K562 (cell line): ENCODE results near the gene ASB10. TPM values are rescaled to one million over a fixed set of nuclear protein-coding genes. Genes with fewer than 3 reads are reported as not detected.

ENCODE experiments used
- CBFA2T2 ChIP-seq: fragments of 450-650 bp; conservative IDR thresholded peaks from 2 replicates; pipeline ENCODE4 v1.6.1; 2017; ENCODE audit warnings: mild to moderate bottlenecking
- CREBBP ChIP-seq: IDR thresholded peaks from one replicate; pipeline ENCODE4 v1.6.1; 2012; ENCODE audit warnings: low read depth, mild to moderate bottlenecking, control low read depth, inconsistent platforms, low read length
- EP400 ChIP-seq: fragments of 450-650 bp; IDR thresholded peaks from 2 replicates; pipeline ENCODE4 v1.6.1; 2017; ENCODE audit warnings: antibody characterized with exemption, mild to moderate bottlenecking, moderate library complexity
- EWSR1 ChIP-seq: fragments of 450-650 bp; IDR thresholded peaks from 2 replicates; pipeline ENCODE4 v1.6.1; 2018; ENCODE audit warnings: borderline replicate concordance, mild to moderate bottlenecking, low read depth, moderate library complexity; ENCODE audit not compliant: partially characterized antibody
- HMGN3 ChIP-seq: IDR thresholded peaks from 2 replicates; pipeline ENCODE4 v1.6.1; 2011; ENCODE audit warnings: borderline replicate concordance, low read depth, mild to moderate bottlenecking, mixed read lengths, low read length; ENCODE audit not compliant: insufficient read length; ENCODE audit errors: extremely low read depth
- PCBP1 ChIP-seq: fragments of 200-400 bp; formaldehyde crosslinking; IDR thresholded peaks from 2 replicates; pipeline ENCODE4 v1.6.1; 2018; ENCODE audit warnings: mild to moderate bottlenecking, low read depth, low read length; ENCODE audit not compliant: poor library complexity, severe bottlenecking
- RBM25 ChIP-seq: fragments of 200-400 bp; formaldehyde crosslinking; IDR thresholded peaks from 2 replicates; pipeline ENCODE4 v1.6.1; 2018; ENCODE audit warnings: low read length, low read depth, moderate library complexity; ENCODE audit not compliant: severe bottlenecking
- SRSF3 ChIP-seq: fragments of 200-400 bp; formaldehyde crosslinking; IDR thresholded peaks from 2 replicates; pipeline ENCODE4 v1.6.1; 2016; ENCODE audit warnings: mild to moderate bottlenecking, low read length, moderate library complexity; ENCODE audit not compliant: insufficient read depth
- SRSF9 ChIP-seq: fragments of 200-400 bp; formaldehyde crosslinking; IDR thresholded peaks from 2 replicates; pipeline ENCODE4 v1.6.1; 2017; ENCODE audit warnings: low read depth, low read length, borderline replicate concordance
- ZFX ChIP-seq: sonication (generic); formaldehyde crosslinking; IDR thresholded peaks from 2 replicates; pipeline ENCODE4 v1.8.0; 2022; ENCODE audit warnings: mild to moderate bottlenecking, missing genetic modification reagents, moderate library complexity
- ZNF224 ChIP-seq: sonication (generic); formaldehyde crosslinking; IDR thresholded peaks from 2 replicates; pipeline ENCODE4 v1.8.0; 2022; ENCODE audit warnings: mild to moderate bottlenecking, missing genetic modification reagents
- ZNF253 ChIP-seq: fragments of 250-450 bp; sonication (Bioruptor Pico); conservative IDR thresholded peaks from 2 replicates; pipeline ENCODE4 v1.6.1; 2021; ENCODE audit warnings: mild to moderate bottlenecking
- ZNF696 ChIP-seq: fragments of 250-450 bp; sonication (Bioruptor Pico); conservative IDR thresholded peaks from 2 replicates; pipeline ENCODE4 v1.4.0; 2020; ENCODE audit warnings: mild to moderate bottlenecking, moderate library complexity
- polyA plus RNA-seq, 8 experiments: library from polyadenylated mRNA; depleted of rRNA in 4 of 8; stranded (reverse) in 5 of 8; unstranded in 3 of 8; fragments of >200 nt; fragmentation: Nextera tagmentation in 2 of 8; fragmentation: Illumina TruSeq in 1 of 8; extraction: Ambion mirVana in 2 of 8; extraction: Trizol in 1 of 8; gene quantifications; 2 replicates each; pipeline versions ENCODE4 v1.2.1 to v1.2.3, GENCODE V29; 2011 to 2014; ENCODE audit warnings: inconsistent platforms in 1 of 8, missing spikeins in 1 of 8
- total RNA-seq, 7 experiments: library from RNA; depleted of rRNA in 6 of 7; stranded (reverse); fragments of >200 nt in 6 of 7; fragmentation: Illumina TruSeq in 2 of 7; extraction: Trizol in 2 of 7; gene quantifications; 2 replicates each; pipeline versions ENCODE4 v1.2.1 to v1.2.3, GENCODE V29; 2011 to 2021; ENCODE audit warnings: low replicate concordance in 1 of 7
- TF ChIP-seq, protein P1 (sequence below): fragments of 450-650 bp; formaldehyde crosslinking; IDR thresholded peaks from 2 replicates; pipeline ENCODE4 v1.4.0; 2022; ENCODE audit warnings: mild to moderate bottlenecking, moderate library complexity
- TF ChIP-seq, protein P2 (sequence below): IDR thresholded peaks from 2 replicates; pipeline ENCODE4 v1.6.1; 2011; ENCODE audit warnings: borderline replicate concordance, low read depth, mild to moderate bottlenecking, moderate library complexity, low read length; ENCODE audit not compliant: insufficient read depth, poor library complexity, severe bottlenecking
- TF ChIP-seq, protein P3 (sequence below): sonication (generic); formaldehyde crosslinking; IDR thresholded peaks from 2 replicates; pipeline ENCODE4 v1.8.1; 2023; ENCODE audit warnings: mild to moderate bottlenecking, missing genetic modification reagents
- TF ChIP-seq, protein P4 (sequence below): fragments of 200-800 bp; sonication (Bioruptor generic); IDR thresholded peaks from 2 replicates; pipeline ENCODE4 v1.6.1; 2017; ENCODE audit warnings: missing genetic modification characterization, missing compliant biosample characterization
- TF ChIP-seq, protein P5 (sequence below): IDR thresholded peaks from 3 replicates; pipeline ENCODE4 v1.6.1; 2011; ENCODE audit warnings: borderline replicate concordance, mild to moderate bottlenecking, moderate library complexity; ENCODE audit not compliant: insufficient read length; ENCODE audit errors: extremely low read depth

The ASB10 gene
- total and polyA plus RNA-seq, 9 of the 15 experiments (the other 6 are each of a cell fraction or from before 2014, with no cell fraction given): not detected

DNA sequence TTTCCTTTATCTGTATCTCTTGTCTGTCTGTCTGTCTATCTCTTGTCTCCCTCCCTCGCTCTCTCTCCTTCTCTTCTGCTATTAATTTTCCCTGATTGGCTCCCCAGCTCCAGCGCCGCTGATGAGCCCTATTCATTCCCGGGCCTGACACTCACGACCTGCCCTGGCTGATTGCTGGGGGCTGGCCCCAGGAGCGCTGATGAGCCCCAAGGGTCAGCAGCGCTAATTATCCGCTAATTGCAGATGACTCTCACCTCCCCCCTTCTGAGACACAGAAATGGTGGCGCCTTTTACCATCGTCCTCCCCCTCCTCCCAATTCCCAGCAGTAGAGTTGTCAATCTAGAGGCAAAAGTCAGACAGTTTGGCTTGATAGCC, 18.3 kb downstream of the ASB10 start (continued):
- TF ChIP-seq EWSR1 (no peak), SRSF3 (no peak), SRSF9 (no peak), PCBP1 (no peak), HMGN3 (no peak), CBFA2T2 (no peak), ZFX (CRISPR knock-in tag) (no peak), CREBBP (no peak), EP400 (no peak), ZNF253 (CRISPR knock-in tag) (no peak), ZNF696 (no peak), RBM25 (no peak), ZNF224 (CRISPR knock-in tag) (no peak)
- TF ChIP-seq, protein P1, sequence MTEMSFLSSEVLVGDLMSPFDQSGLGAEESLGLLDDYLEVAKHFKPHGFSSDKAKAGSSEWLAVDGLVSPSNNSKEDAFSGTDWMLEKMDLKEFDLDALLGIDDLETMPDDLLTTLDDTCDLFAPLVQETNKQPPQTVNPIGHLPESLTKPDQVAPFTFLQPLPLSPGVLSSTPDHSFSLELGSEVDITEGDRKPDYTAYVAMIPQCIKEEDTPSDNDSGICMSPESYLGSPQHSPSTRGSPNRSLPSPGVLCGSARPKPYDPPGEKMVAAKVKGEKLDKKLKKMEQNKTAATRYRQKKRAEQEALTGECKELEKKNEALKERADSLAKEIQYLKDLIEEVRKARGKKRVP (CRISPR knock-in tag): no peak
- TF ChIP-seq, protein P2, sequence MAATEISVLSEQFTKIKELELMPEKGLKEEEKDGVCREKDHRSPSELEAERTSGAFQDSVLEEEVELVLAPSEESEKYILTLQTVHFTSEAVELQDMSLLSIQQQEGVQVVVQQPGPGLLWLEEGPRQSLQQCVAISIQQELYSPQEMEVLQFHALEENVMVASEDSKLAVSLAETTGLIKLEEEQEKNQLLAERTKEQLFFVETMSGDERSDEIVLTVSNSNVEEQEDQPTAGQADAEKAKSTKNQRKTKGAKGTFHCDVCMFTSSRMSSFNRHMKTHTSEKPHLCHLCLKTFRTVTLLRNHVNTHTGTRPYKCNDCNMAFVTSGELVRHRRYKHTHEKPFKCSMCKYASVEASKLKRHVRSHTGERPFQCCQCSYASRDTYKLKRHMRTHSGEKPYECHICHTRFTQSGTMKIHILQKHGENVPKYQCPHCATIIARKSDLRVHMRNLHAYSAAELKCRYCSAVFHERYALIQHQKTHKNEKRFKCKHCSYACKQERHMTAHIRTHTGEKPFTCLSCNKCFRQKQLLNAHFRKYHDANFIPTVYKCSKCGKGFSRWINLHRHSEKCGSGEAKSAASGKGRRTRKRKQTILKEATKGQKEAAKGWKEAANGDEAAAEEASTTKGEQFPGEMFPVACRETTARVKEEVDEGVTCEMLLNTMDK: no peak
- TF ChIP-seq, protein P3, sequence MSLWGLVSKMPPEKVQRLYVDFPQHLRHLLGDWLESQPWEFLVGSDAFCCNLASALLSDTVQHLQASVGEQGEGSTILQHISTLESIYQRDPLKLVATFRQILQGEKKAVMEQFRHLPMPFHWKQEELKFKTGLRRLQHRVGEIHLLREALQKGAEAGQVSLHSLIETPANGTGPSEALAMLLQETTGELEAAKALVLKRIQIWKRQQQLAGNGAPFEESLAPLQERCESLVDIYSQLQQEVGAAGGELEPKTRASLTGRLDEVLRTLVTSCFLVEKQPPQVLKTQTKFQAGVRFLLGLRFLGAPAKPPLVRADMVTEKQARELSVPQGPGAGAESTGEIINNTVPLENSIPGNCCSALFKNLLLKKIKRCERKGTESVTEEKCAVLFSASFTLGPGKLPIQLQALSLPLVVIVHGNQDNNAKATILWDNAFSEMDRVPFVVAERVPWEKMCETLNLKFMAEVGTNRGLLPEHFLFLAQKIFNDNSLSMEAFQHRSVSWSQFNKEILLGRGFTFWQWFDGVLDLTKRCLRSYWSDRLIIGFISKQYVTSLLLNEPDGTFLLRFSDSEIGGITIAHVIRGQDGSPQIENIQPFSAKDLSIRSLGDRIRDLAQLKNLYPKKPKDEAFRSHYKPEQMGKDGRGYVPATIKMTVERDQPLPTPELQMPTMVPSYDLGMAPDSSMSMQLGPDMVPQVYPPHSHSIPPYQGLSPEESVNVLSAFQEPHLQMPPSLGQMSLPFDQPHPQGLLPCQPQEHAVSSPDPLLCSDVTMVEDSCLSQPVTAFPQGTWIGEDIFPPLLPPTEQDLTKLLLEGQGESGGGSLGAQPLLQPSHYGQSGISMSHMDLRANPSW (CRISPR knock-in tag): no peak
- TF ChIP-seq, protein P4, sequence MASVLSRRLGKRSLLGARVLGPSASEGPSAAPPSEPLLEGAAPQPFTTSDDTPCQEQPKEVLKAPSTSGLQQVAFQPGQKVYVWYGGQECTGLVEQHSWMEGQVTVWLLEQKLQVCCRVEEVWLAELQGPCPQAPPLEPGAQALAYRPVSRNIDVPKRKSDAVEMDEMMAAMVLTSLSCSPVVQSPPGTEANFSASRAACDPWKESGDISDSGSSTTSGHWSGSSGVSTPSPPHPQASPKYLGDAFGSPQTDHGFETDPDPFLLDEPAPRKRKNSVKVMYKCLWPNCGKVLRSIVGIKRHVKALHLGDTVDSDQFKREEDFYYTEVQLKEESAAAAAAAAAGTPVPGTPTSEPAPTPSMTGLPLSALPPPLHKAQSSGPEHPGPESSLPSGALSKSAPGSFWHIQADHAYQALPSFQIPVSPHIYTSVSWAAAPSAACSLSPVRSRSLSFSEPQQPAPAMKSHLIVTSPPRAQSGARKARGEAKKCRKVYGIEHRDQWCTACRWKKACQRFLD (CRISPR knock-in tag): no peak
- TF ChIP-seq, protein P5, sequence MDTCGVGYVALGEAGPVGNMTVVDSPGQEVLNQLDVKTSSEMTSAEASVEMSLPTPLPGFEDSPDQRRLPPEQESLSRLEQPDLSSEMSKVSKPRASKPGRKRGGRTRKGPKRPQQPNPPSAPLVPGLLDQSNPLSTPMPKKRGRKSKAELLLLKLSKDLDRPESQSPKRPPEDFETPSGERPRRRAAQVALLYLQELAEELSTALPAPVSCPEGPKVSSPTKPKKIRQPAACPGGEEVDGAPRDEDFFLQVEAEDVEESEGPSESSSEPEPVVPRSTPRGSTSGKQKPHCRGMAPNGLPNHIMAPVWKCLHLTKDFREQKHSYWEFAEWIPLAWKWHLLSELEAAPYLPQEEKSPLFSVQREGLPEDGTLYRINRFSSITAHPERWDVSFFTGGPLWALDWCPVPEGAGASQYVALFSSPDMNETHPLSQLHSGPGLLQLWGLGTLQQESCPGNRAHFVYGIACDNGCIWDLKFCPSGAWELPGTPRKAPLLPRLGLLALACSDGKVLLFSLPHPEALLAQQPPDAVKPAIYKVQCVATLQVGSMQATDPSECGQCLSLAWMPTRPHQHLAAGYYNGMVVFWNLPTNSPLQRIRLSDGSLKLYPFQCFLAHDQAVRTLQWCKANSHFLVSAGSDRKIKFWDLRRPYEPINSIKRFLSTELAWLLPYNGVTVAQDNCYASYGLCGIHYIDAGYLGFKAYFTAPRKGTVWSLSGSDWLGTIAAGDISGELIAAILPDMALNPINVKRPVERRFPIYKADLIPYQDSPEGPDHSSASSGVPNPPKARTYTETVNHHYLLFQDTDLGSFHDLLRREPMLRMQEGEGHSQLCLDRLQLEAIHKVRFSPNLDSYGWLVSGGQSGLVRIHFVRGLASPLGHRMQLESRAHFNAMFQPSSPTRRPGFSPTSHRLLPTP: no peak
